Prostate gland (tissue), 2 donors: ENCODE results near the gene MINDY1.

Experiments used
- POLR2A ChIP-seq: fragments of 450-650 bp; IDR thresholded peaks from one replicate; pipeline ENCODE4 v1.6.1; 2016; ENCODE audit warnings: antibody characterized with exemption, mild to moderate bottlenecking
- POLR2AphosphoS5 ChIP-seq: sonication (generic); formaldehyde crosslinking; IDR thresholded peaks from one replicate; pipeline ENCODE4 v1.6.1; 2017; ENCODE audit warnings: antibody characterized with exemption
- TF ChIP-seq, protein P1 (sequence below), 4 experiments: fragments of 200-600 bp in 2 of 4; fragments of 450-650 bp in 2 of 4; sonication (generic) in 2 of 4; IDR thresholded peaks; 1 replicate in 3 of 4; 2 replicates in 1 of 4; pipeline ENCODE4 v1.5.1; 2016 to 2019; ENCODE audit warnings: antibody characterized with exemption in 4 of 4, mild to moderate bottlenecking in 2 of 4, moderate library complexity in 2 of 4

DNA sequence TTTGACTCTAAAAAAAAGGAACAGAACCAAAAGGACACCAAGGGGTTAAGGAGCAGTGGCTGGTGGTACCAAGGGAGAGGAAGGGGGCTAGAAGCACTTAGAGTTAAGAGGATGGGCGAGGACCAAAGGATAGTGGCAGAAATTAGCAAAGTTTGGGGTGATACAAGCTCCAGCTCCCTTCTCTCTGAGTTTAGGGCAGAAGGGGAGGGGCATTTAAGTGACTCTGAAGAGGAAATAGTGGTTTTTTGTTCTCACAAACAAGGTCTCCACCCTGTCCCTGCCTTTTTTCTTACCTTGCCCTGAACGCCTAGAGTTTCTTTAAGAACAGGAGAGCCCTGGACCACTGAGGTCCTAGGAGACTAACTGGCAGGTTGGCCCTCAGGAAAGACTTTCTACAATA is 49.4 kb upstream of the MINDY1 start:
- TF ChIP-seq, protein P1, sequence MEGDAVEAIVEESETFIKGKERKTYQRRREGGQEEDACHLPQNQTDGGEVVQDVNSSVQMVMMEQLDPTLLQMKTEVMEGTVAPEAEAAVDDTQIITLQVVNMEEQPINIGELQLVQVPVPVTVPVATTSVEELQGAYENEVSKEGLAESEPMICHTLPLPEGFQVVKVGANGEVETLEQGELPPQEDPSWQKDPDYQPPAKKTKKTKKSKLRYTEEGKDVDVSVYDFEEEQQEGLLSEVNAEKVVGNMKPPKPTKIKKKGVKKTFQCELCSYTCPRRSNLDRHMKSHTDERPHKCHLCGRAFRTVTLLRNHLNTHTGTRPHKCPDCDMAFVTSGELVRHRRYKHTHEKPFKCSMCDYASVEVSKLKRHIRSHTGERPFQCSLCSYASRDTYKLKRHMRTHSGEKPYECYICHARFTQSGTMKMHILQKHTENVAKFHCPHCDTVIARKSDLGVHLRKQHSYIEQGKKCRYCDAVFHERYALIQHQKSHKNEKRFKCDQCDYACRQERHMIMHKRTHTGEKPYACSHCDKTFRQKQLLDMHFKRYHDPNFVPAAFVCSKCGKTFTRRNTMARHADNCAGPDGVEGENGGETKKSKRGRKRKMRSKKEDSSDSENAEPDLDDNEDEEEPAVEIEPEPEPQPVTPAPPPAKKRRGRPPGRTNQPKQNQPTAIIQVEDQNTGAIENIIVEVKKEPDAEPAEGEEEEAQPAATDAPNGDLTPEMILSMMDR (IDR thresholded peaks at IDR 0.05) = no peak
- TF ChIP-seq POLR2AphosphoS5 (no peak), POLR2A (no peak)
